Nucleus accumbens (tissue), 56 donors: Measurements from ENCODE around the gene DGKD.

Experiments used
- DNase-seq, 56 donors: peaks; one replicate each; lab custom pipeline; 2025; lab: John Stamatoyannopoulos, UW

Gene DGKD

DNA sequence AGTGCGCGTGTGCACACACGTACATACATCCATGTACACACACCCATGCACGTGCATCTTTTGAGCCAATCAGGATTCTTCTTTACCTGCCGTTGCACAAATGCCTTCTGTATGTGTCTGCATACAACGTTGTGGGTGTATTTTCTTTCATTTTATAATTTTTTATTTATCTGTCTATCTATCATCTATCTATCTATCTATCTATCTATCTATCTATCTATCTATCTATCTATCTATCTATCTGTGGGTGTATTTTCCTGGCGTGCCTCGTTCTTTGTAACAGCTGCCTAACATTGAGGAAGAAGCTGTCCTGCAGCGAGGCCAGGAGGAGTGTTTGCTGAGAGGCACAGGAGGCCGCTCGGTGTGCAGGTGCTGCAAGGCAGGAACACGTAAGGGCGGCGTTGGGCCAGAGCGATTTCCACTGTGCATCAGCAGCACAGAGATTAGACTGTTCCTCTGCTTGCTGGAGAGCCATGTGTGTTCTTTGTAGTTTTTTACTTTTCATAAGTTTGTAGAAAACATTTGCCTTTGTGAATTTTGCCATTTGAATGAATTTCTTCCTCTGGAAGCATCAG is 84.4 kb downstream of the DGKD start:
- DNase-seq: no peak

DNA sequence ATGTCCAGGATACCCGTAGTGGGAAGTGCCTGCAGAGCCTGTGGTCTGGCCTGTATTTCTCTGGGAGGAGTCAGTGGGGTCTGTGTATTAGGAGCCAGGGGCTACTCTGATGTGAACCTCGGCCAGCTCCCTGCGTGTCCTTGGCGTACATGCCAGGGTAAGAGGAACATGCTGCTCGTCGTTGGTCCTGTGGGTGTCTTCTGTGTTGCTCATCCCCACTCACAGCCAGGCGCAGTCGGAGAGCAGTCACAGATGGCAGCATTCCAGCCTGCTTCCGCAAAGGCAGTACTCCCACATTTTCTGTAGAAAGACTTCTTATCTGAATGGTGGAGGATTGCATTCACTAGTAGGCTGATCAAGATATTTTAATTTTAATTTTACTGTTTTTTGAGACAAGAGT is 84.9 kb downstream of the DGKD start:
- DNase-seq: peak in 45 of 56 donors; percentile 11 to 84 (median 45)

DNA sequence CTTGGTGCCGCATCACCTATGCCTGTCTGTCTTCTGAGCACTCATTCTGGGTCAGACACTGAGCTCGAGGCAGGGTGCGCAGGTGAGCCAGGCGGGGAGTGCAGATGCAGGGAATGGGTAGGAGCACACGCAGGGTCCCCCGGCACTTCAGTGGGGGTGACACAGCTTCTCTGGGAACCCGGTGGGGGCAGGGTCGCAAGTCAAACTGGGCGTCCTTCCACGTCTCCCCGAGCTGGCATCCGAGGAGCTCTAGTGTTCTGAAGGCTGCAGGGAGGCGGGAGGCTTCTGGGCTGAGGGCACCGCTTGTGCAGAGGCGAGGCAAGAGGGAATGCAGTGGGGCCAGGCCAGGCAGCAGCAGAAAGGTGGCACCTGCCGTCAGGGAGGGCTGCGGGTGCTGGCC is 86.0 kb downstream of the DGKD start:
- no peak for DNase-seq

DNA sequence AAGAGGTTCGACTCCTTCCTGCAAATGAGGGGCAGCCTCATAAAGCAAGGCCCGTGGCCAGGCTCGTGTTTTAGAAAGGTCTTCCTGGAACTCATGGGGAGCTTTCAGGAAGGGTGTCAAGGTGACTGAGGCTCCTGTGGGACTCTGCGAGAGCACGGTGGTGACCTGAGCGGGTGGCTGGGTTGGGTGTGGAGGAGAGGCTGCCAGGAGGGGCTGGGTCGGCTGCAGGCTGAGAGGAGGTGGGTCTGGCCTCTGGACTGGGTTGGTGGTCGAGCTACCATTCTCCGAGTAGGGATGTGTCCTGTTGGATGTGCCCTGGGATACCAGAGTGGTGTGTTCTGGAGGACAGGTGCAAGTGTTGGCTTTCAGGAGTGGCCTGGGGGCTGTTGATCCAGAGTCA is 86.4 kb downstream of the DGKD start:
- DNase-seq: no peak

DNA sequence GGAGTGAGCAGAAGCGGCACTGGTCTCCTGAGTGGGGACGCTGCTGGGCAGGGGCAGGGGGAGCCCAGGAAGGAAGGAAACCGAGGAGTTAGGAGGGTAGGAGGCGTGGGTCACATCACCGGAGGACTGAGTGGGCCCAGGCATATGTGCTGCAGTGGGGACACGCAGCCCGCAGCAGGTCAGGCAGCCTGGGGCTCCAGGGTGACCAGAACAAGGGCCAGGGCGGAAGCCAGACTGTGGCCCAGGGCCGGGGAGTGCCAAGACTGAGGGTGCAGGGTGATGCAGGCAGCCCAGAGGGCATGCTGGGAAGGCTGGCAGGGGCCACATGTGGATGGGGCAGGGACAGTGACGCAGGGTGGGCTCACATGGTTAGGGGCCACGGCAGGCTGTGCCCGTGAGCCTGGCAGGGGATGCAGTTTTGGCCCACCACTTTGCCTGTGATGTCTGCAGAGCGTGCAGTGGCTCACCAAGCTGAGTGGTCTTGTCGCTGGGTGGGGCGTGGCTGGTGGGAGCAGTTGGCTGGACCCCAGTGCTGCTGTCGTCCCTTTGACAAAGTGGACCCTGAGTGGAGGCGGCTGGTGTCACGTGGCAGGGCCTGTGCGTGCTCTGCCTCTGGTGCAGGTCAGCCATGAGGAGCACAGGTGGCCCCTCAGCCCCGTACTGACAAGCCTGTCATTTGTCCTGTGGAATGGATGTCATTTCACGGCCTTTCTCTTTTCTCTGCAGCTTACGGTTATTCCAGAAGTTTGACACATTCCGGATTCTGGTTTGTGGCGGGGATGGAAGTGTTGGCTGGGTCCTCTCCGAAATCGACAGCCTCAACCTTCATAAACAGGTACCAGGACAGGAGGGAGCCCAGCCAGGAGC is 87.1 kb downstream of the DGKD start:
- DNase-seq: no peak

DNA sequence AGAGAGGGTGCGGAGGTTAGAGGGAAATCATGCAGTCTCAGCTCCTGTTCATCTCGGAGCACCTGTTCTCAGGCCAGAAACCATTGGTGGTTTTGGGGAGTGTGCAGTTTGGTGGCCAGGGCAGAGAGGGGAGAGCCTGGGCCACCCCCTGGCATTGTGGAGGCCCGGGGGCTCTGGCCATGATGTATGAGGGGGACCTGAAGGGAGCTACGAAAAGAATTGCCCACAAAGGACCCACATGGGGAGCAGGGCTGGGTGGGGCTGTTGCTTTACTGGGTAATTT is 87.7 kb downstream of the DGKD start:
- no peak for DNase-seq

DNA sequence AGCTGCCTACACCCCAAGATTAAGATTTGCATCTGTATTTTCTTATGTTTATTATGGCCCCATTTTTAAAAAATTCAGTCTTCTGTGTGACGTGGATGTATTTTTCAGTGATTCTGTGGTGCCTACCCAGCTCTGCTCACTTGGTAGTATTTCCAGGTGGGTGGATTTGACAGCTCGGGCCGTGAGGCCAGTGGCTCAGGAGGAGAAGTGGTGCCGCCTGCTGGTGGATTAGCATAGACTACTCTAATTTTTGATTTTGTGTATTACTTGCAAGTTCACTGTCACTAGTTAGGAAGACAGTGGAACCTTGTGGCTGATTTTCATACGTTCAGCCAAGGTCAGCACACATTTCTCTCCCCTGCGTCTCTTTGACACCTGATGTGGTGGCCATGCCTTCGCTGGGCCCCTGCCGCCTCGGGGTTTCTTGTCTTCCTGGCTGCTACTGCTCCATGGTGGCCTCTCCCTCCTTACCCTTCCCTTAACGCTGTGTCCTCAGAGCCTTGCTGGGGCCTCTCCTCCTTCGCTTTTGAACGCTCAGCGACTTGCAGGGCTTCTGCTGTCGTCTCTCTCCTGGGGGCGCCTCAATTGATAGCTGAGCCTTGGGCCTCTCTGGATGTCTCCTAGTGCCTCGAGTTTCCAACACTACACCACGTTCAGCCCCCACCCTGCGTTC is 89.4 kb downstream of the DGKD start:
- peak in 44 of 56 donors; percentile 10 to 84 (median 44) for DNase-seq

DNA sequence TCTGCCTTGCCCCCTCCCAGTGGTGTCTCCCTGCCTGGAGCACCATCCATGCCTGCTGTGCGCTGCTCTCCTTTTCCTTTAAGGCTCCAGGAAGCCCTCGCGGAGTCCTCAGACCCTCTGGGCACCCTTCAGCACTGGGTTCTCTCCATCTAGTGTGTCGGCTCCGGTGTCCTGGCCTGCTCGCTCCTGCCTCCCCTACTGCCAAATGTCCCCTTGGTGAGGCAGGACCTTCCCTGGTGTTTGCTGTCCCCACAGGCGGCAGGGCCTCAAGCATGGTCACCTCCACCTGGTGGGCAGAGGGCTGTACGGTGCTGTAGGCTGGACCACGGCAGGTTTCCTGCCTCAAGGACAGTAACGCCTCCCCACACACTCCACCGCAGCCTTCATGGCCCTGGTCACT is 90.2 kb downstream of the DGKD start:
- DNase-seq: no peak

DNA sequence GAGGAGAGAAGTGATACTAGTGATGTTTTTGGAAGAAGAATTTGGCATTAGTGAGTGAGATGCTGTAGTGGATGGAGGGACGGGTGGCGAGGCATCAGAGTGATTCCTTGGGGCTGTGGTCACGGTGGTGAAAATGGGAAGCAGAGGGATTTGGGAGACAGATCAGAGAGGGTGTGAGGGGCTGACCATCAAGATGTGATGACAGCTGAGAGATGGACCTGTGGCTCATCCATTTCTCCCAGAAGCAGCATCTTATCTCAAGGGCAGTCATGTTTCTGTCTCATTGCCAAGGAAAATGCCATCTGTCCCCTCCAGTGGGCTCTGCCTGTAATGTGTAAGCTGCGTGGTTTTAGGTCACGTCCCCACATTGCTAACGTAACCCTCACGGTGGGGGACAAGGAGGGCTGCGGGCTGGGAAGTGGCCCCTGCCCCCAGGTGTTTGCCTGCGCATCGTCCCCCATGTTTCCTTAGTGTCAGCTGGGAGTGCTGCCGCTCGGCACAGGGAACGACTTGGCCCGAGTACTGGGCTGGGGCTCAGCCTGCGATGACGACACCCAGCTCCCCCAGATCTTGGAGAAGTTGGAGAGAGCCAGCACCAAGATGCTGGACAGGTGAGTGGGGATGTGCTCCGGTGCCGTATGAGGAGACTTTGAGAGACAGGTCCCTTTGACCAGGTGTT is 91.0 kb downstream of the DGKD start:
- DNase-seq: no peak

DNA sequence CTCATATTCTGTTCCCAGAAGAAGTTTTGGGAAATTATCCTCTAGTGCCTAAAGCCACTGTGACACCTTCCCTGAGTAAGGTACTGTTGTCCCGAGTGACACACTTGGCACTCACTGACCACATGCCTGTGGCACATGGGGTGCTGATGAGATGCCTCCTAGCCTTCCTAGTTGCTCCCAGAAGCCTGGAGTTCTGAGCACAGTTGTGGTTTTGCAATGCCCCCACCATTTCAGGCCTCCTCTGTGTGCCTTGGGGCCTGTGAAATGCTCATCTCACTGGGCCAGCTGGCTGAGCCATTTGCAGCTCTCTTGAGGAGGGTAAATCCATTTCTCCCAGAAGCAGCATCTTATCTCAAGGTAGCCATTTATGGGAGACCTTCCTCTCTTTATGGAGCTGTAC is 91.8 kb downstream of the DGKD start:
- DNase-seq: no peak

DNA sequence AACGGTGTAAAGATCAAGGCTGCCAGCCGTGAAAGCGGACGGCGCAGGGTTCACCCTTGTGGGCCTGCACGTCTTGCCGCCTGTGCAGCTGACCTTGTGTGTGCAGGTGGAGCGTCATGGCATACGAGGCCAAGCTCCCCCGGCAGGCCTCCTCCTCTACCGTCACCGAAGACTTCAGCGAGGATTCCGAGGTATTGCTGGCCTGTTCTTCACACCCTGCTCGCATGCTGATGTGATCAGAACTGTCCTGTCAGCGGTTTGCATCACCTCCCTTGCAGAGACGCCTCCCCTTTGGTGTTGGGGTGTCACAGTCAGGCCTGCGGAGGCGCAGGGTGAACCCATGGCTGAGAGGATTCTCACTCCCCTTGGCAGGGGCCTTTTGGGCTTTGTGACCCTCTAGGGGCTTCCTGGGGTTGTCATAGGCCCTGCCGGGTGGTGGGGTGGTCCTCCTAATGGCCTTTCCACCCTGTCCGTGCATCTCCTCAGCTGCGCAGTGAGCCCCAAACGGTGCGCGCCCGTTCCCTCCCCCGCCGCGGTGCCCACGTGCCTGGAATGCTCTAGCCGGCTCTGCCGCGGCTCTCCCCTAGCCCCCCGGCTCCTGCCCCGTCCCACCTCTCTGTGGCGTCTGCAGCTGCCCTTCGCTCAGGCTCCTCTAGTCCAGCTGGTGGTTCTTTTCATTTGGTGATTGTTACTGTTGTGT is 92.5 kb downstream of the DGKD start:
- DNase-seq: no peak

DNA sequence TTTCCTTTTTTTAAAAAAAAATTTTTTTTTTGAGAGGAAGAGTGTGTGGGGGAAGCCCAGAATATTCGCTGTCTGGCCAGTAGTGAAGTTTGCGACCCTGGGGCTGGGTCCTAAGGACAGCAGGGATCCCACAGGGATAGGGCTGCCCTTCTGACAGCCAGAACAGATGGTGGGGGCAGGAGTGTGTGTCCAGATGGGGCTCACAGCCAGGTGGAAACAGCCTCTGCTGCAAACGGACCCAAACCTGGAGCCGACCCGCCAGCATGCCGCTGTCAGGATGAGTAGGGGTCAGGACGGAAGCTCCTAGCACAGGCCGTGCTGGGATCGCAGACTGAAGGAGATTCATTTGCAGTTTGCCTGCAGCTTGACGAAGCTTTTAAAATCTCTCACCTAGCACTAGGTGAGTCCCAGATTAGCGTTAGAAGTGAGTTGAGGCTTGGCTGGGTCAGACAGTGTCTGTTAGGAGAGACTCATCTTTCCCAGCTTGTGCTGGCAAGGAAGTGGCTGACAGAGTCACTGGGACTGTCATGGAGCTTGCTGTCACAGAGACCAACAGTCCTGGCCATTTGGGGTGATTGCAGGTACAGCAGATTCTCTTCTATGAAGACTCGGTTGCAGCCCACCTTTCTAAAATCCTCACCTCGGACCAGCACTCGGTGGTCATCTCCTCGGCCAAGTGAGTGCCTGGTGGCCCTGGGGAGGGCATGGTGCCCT is 93.4 kb downstream of the DGKD start:
- no peak for DNase-seq

DNA sequence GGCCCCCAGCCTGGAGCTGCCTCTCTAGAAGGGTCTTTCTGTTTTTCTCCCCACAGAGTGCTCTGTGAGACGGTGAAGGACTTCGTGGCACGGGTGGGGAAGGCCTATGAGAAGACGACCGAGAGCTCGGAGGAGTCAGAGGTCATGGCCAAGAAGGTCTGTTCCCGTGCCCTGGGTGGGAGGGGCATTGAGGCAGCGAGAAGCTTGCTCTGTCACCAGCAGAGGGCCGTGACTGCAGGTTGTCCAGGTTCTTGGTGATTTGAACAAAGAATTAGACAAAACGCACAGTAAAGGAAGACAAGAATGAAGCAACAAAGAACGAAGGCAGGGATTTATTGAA is 93.9 kb downstream of the DGKD start:
- DNase-seq: no peak

DNA sequence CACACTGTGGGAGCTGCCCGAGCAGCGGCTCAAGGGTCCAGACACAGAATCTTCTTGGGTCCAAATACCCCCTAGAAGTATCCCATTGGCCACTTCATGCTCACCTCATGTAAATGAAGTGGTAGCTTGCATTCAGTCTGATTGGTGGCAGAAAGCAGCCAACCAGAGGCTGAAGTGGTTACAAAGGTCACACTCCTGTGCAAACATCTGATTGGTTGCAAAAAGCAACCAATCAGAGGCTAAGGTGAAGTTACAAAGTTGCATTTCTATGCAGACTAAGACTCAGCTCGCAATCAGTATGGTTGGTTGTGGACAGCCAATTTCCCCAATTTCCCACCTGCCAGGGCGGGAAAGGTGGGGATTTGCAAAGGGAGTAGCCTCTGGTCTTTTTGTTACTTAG is 94.3 kb downstream of the DGKD start:
- DNase-seq: no peak

DNA sequence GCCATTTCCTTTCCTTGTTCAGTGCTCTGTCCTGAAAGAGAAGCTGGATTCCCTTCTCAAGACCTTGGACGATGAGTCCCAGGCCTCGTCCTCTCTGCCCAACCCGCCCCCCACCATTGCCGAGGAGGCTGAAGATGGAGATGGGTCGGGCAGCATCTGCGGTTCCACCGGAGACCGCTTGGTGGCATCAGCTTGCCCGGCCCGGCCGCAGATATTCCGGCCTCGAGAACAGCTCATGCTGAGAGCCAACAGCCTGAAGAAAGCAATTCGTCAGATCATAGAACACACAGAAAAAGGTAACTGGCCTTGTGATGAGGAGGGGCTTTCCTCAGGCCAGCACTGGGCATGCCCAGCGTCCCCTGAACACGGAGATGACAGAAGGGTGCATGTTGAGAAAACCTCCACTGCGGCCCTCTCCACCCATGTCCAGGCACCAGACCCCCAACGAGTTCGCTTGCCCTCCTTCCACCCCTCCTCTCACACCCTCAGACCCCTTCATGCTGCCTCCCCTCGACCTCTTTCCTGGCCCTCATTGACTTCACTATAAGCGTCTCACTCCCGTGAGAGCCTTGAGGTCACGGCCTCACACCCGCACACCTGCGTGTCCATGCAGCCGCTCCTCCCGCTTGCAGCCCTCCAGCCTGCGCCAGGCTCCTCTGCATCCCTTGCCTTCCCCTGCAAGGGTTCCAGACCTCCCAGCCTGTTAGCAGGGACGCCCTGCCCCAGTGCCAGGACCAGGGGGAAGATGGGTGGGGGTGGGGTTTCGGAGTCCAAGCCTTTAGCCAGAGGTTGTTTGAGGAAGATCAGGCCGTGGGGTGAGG is 95.0 kb downstream of the DGKD start:
- peak in 24 of 56 donors; percentile 14 to 61 (median 26) for DNase-seq

DNA sequence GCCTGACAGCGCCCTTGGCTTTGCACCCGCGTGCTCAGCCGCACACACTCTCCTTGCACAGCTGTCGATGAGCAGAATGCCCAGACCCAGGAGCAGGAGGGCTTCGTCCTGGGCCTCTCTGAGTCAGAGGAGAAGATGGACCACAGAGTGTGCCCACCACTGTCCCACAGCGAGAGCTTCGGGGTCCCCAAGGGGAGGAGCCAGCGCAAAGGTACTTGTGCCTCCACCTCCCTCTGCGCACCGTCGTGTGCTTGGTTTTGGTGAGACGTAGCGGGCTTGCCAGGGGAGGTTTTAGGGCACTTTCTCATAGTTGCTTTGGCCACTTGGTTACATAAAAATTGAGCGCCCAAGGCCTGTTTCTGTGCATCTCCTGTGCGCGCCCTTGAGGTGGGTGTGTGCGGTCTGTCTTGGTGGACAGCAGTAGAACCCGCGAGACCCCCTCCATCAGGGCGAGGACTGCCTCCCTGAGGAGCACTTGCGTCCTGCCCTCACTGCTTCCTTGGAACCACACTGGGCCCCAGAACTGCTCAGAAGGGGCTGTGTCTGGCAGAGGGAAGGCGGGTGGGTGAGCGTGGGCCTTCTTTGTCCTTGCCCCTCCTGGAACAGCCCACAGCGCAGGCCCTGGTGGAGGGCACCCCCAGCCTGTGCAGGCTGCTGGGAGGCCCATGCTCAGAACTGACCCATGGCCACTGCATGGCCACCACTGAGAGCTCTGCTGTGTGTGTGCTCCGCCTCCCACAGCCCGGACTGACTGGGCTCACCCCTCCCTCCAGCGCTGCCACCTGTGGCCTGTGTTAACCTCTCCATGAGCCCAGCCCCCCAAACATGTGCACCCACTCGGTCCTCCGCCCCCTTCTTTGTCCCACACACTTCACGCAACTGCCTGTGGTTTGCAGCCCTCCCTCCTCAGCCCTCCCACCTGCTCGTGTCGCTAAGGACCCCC is 95.9 kb downstream of the DGKD start:
- DNase-seq: no peak

DNA sequence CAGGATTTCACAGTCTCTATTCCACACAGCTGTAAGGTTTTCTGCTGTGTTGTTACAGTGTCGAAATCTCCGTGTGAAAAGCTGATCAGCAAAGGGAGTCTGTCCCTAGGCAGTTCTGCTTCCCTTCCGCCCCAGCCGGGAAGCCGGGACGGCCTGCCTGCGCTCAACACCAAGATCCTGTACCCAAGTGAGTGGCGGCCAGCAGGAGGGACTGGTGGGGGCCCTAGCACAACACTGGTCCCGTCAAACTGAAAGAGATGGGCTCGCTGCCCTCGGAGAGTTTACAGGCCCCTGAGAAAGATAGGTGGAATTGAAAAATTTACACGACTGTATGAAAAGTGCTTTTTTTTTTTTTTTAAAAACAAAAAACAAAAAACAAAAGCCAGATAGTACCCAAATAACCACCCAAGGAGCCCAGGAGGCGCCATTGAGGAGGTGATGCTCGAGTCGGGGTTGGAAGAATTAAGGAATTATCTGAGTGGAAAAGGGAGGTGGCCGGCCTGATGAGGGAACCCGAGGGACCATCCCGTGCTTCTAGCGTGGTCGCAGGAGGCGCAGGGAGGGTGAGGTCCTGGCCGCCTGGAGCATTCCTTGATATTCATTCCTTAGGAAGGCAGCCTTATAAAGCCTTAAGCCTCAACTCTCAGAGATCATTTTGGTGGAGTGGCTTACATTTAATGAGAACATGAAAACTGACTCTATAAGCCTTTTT is 96.7 kb downstream of the DGKD start:
- DNase-seq: no peak

DNA sequence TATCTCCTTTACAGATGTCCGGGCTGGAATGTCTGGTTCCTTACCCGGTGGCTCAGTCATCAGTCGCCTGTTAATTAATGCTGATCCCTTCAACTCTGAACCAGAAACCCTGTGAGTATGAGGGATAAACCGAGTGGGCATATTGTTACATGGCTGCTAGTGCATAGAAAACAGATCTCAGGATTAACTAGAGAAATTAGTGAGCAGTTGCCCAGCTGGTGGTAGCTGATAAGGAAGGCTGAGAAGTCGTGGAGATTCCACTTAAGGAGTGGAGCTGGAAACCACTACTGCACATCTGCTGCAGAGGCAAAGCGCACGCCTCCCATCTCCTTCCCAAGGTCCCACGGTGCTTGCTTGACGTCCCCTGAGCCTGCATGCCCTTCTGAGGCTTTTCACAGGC is 97.7 kb downstream of the DGKD start:
- no peak for DNase-seq
